Fibroblast of mammary gland (primary cell): ENCODE measurements around the gene SLC25A45.

Experiments used
- DNase-seq: peaks from one replicate; pipeline ENCODE4 v3.0.0-alpha.2; 2010; ENCODE audit warnings: low read depth
- H3K4me3 ChIP-seq: 2 replicates; pipeline ENCODE4 v1.5.1; 2011; ENCODE audit warnings: low read depth, mild to moderate bottlenecking, low read length, moderate library complexity; ENCODE audit not compliant: control insufficient read depth
- CTCF ChIP-seq: conservative IDR thresholded peaks from 2 replicates; pipeline ENCODE4 v1.5.1; 2011; ENCODE audit warnings: low read depth, low read length, inconsistent platforms; ENCODE audit not compliant: control insufficient read depth, insufficient read depth

The SLC25A45 gene

GRCh38 chr11:65330544-65330943, 51.9 kb downstream of the SLC25A45 start:
- H3K4me3 ChIP-seq = no peak overlapping the region
- no peak for TF ChIP-seq CTCF
- no peak for DNase-seq

- TF ChIP-seq CTCF = peak; percentile 74
- peak; percentile 93 for DNase-seq
- H3K4me3 ChIP-seq = no peak overlapping the region
Measured at GRCh38 chr11:65329944-65330403, 52.5 kb downstream of the SLC25A45 start.

- H3K4me3 ChIP-seq = no peak overlapping the region
- no peak for DNase-seq
- TF ChIP-seq CTCF = no peak
Measured at GRCh38 chr11:65329478-65329877, 53.0 kb downstream of the SLC25A45 start.

- no peak overlapping the region for H3K4me3 ChIP-seq
- no peak for TF ChIP-seq CTCF
- DNase-seq = no peak
Measured at GRCh38 chr11:65327021-65327420, 55.4 kb downstream of the SLC25A45 start.

GRCh38 chr11:65325435-65325834, 57.0 kb downstream of the SLC25A45 start:
- TF ChIP-seq CTCF = no peak
- no peak overlapping the region for H3K4me3 ChIP-seq
- DNase-seq = no peak
